ENCODE data around the gene ABCA7. TPM values are rescaled to one million over a fixed set of nuclear protein-coding genes. Genes with fewer than 3 reads are reported as not detected.

The ABCA7 gene
- total RNA-seq, 1 donor from 2014 or later: 16.7 TPM

GRCh38 chr19:1015782-1016646 is 23.9 kb upstream of the ABCA7 start:
- Mint-ChIP-seq H3K27me3 (ENCODE audit: unreplicated experiment) (no peaks in the 10 kb centered on the region), H3K4me1 (ENCODE audit: unreplicated experiment) (peaks cover 39% of the 10 kb centered on the region), H3K4me3 (ENCODE audit: unreplicated experiment) (no peak overlapping the region), H3K27ac (ENCODE audit: unreplicated experiment) (no peak overlapping the region), H3K36me3 (ENCODE audit: unreplicated experiment) (peaks cover 3% of the 10 kb centered on the region), H3K9me3 (ENCODE audit: unreplicated experiment) (no peaks in the 10 kb centered on the region)
- DNase-seq (ENCODE audit: extremely low spot score, unreplicated experiment): no peak
- TF ChIP-seq CTCF (IDR thresholded peaks at IDR 0.05): no peak

- DNase-seq (ENCODE audit: extremely low spot score, unreplicated experiment): no peak
- H3K4me3 Mint-ChIP-seq (ENCODE audit: unreplicated experiment): peak overlapping the region; percentile 47
- H3K9me3 Mint-ChIP-seq (ENCODE audit: unreplicated experiment): no peaks in the 10 kb centered on the region
- peaks cover 42% of the 10 kb centered on the region for H3K4me1 Mint-ChIP-seq (ENCODE audit: unreplicated experiment)
- peaks cover 3% of the 10 kb centered on the region for H3K36me3 Mint-ChIP-seq (ENCODE audit: unreplicated experiment)
- H3K27me3 Mint-ChIP-seq (ENCODE audit: unreplicated experiment): no peaks in the 10 kb centered on the region
- H3K27ac Mint-ChIP-seq (ENCODE audit: unreplicated experiment): peak overlapping the region; percentile 77
- TF ChIP-seq CTCF (IDR thresholded peaks at IDR 0.05): no peak
These were observed 23.2 kb upstream of the ABCA7 start for GRCh38 chr19:1016647-1017114.

- Mint-ChIP-seq H3K27ac (ENCODE audit: unreplicated experiment) (peak overlapping the region; percentile 77), H3K27me3 (ENCODE audit: unreplicated experiment) (no peaks in the 10 kb centered on the region), H3K4me1 (ENCODE audit: unreplicated experiment) (peaks cover 44% of the 10 kb centered on the region), H3K9me3 (ENCODE audit: unreplicated experiment) (no peaks in the 10 kb centered on the region), H3K4me3 (ENCODE audit: unreplicated experiment) (peak overlapping the region; percentile 47), H3K36me3 (ENCODE audit: unreplicated experiment) (peaks cover 2% of the 10 kb centered on the region)
- DNase-seq (ENCODE audit: extremely low spot score, unreplicated experiment): no peak
- TF ChIP-seq CTCF (IDR thresholded peaks at IDR 0.05): no peak
These were observed 22.6 kb upstream of the ABCA7 start for GRCh38 chr19:1017115-1017905.

GRCh38 chr19:1017906-1018305 is 22.0 kb upstream of the ABCA7 start:
- DNase-seq (ENCODE audit: extremely low spot score, unreplicated experiment): no peak
- no peaks in the 10 kb centered on the region for H3K9me3 Mint-ChIP-seq (ENCODE audit: unreplicated experiment)
- no peak for TF ChIP-seq CTCF (IDR thresholded peaks at IDR 0.05)
- H3K4me3 Mint-ChIP-seq (ENCODE audit: unreplicated experiment): no peak overlapping the region
- peak overlapping the region; percentile 18 for H3K27ac Mint-ChIP-seq (ENCODE audit: unreplicated experiment)
- H3K4me1 Mint-ChIP-seq (ENCODE audit: unreplicated experiment): peaks cover 44% of the 10 kb centered on the region
- H3K27me3 Mint-ChIP-seq (ENCODE audit: unreplicated experiment): no peaks in the 10 kb centered on the region
- peaks cover 2% of the 10 kb centered on the region for H3K36me3 Mint-ChIP-seq (ENCODE audit: unreplicated experiment)

GRCh38 chr19:1018393-1018792 is 21.5 kb upstream of the ABCA7 start:
- Mint-ChIP-seq H3K36me3 (ENCODE audit: unreplicated experiment) (peaks cover 2% of the 10 kb centered on the region), H3K27me3 (ENCODE audit: unreplicated experiment) (no peaks in the 10 kb centered on the region), H3K4me1 (ENCODE audit: unreplicated experiment) (peaks cover 44% of the 10 kb centered on the region), H3K4me3 (ENCODE audit: unreplicated experiment) (peak overlapping the region; percentile 84), H3K27ac (ENCODE audit: unreplicated experiment) (peak overlapping the region; percentile 18), H3K9me3 (ENCODE audit: unreplicated experiment) (no peaks in the 10 kb centered on the region)
- no peak for TF ChIP-seq CTCF (IDR thresholded peaks at IDR 0.05)
- no peak for DNase-seq (ENCODE audit: extremely low spot score, unreplicated experiment)
